GM18520 (cell line): Measurements from ENCODE around the gene ADSS2.
"Not testable (repeated sequence)": the region's sequence is repeated elsewhere in the genome, so short reads cannot be mapped to it uniquely, and the experiment has no call there.

Source experiments
- ATAC-seq: cut with Tn5 transposase; IDR thresholded peaks from one replicate; pipeline ENCODE4 v1.9.1; 2021; ENCODE audit not compliant: unreplicated experiment

ADSS2 gene

DNA sequence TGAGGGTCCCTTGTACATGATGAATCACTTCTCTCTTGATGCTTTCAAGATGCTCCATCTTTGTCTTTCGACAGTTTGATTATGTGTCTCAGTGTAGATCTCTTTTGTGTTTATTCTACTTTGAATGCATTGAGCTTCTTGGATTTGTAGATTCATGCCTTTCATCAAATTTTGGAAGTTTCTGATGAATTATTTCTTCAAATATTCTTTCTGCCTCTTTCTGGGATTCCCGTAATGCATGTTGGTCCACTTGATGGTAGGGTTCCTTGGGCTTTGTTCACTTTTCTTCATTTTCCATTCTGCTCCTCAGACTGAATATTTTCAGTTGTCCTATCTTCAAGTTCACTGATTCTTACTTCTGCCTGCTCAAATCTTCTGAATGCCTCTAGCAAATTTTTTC is 50.7 kb downstream of the ADSS2 start:
- ATAC-seq: no peak

DNA sequence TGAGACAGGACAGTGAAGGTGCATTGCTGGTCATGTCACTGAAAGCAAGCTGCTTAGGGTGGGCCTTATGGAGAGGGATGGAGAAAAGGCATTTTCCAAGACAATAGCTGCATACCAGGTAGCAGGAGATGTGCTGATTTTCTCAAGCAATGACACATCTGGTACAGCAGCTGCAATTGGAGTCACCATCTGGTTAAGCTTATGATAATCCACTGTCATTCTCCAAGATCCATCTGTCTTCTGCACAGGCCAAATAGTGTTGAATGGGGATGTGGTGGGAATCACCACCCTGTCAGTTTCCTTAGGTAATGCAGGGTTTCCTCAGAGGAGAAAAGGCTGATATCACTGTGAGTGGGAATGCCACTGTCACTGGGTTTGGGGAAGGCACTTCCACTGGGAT is 54.6 kb downstream of the ADSS2 start:
- ATAC-seq: no peak

DNA sequence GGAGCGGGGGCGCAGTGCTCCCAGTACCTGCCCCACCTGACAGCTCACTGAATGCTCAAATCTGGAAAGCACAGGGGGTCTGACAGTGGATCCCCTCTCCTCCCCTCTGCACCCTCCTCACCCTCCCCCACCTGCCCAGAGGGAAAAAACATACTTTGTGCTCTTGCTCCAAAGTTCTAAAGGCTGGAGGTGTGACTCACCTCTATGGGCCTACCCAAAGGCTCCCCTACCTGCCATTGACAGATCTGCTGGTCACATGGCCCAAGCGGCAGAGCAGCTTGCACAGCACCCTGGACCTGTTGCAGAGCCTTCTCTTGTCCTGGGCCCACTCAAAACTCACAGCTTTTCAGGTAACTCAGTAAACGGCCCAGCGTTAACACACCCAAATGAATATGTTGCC is 55.7 kb downstream of the ADSS2 start:
- no peak for ATAC-seq

DNA sequence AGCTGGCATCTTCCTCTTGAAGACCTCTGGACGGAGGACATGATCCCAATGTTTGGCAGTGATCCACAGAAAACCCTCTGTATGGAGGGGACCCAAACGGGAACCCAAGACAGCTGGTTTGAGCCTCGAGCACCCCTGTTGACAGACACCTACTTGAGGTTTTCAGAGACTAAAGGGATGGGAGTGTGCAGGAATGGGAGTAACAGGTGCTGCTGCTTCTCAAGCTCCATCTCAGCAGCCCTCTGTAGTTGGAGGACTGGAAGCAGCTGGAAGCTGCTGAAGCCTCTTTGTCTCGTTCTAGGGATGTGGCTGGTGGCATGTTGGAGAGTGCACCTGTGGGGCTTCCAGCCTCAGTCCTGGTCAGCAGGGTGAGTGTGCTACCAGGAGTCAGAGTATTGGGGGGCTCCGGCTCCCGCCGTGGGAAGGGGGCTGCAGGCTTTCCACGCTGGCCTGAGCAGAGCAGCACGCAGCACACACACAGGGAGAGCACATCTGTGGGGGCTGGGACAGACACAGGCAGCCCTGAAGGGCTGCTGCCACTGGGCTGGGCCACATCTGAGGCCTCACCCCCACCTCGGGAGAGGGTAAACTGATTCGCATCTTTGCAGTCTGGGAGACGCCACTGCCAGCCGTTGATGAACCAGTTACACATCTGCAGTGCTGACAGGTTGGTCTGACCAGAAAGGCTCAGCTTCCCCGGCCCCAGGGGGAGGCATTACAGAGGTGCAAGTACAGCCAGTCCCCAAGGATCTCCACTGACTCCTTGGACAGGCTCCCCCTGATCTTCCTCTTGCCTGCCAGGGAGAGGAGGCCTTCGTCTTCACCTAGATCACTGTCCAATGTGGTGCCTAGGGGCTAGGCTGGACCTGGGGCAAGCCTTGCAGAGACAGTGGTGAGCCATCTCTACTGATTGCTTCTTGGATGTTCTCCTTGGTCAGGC is 56.6 kb downstream of the ADSS2 start:
- no peak for ATAC-seq

DNA sequence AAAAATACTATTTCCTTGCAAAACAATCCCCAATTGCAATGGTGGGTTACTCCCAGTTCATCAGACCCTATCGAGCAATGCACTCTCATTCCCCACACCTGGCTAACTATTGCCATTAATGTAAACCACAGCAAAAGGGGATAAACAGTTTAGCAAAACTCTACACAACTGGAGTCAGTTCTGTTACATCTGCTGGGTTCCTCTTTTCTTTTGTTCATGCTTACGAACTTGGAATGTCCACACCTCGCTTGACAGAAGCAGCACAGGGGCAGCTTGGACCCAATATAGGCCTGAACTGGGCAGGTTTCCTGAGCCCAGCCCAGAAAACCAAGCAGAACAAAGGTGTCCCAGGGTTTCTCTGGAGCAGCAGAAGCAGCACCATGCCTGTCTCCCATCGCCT is 57.4 kb downstream of the ADSS2 start:
- no peak for ATAC-seq

DNA sequence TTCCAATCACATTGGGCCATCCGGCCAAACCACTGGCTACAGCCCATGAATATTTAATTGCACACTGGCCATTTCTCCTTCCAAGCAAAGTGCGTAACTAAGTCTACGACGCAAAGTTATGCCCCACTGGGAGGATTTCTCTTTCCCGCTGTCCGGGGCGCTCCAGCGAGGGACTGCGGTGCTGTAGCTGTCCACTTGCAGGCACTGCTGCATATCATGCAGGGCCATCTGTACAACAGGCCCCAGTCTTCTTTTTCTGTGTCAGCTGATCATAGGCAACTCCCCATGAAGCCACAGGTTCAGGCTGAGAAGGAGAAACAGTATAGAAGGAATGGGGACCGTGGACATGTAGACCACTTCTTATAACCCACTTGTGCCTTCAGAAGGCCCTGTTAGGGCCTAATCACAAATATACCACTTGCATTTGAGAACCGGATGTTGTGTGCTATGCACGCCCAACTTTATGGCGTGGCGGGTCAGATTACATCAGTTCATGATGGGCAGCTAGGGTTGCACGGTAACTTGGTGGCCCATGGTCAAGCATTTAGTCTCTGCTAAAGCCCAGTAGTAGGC is 58.0 kb downstream of the ADSS2 start:
- no peak for ATAC-seq

DNA sequence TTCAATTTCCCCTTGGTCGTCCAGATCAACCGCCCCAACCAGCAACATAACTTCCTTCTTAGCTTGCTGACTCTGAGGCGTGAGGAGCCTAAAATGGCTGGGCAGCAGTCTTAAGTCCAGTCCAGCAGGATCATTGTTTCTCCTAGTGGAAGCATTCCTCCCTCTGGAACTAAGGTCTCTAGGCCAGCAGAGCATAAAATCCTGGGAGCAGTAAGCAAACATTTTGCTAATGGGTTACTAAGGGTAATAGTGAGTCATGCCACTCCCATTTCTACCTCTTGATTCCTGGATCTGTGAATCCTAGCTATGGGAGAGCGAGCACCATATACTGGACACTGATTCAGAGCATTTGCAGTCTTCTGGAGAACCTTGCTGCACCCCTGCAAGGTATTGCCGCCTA is 59.9 kb downstream of the ADSS2 start:
- ATAC-seq: no peak

DNA sequence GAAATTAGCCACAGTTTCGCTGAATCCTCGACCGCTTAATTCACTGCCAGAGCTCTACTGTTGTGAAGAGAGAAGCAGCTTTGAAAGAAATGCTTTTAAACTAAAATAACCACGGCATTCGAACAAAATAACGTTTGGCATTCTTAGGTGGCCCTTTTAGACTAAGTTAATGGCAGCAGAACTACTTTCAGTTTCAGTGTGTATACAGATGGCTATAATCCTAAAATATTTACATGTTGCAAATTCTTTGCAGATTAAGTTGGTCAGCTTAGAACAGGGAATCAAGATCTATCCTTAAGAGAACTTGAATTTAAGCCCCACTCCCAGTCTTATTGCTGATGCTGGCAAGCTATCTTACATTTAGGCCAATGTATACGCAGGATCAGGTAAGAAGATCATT is 62.7 kb downstream of the ADSS2 start:
- ATAC-seq: no peak

DNA sequence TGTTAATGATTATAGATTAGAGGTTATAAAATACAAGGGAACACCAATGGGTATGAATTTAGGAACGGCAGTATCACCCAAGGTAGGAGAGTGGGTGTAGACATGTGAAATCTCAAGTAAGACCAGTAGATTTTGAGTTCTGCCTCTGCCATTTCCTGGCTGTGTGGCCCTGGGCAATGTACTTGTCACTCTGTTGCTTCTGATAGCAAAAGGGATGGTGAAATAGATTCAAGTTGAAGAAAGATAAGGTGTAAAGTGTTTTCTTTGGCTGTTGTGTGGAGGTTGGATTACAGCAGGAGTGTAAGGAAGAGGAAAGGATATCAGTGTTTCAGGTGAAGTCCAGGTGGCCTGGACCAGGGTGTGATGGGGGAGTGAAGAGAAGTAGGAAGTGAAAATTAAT is 64.3 kb downstream of the ADSS2 start:
- ATAC-seq: no peak

DNA sequence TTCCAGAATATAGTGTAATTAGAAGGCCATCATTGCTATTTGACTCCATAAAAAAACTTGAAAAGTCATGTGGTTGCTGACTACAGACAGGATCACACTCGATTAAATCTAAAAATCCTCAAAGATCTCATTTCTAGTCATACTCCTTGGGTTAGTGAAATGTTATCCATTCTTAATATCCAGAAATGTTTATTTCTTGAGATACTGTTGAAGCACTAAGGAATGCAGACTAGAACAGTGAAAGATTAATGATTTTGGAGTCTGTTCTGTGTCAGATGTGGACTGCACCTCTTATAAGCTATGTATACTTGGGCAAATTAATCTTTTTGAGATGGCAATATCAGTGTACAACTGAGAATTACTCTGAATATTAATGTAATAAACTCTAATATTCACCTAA is 65.1 kb downstream of the ADSS2 start:
- ATAC-seq: no peak

DNA sequence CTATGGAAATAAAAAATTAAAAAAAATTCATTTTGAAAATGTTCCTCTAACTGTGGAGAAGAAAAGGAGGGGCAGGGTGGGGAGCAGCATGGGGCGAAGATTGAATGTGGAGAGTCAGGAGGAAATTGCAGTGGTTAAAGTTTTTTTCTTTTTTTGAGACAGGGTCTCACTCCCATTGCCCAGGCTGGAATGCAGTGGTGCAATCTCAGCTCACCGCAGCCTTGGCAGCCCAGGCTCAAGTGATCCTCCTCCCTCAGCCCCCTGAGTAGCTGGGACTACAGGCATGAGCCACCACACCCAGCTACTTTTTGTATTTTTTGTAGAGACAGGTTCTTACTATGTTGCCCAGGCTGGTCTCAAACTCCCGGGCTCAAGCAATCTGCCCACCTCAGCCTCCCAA is 67.6 kb downstream of the ADSS2 start:
- no peak for ATAC-seq

DNA sequence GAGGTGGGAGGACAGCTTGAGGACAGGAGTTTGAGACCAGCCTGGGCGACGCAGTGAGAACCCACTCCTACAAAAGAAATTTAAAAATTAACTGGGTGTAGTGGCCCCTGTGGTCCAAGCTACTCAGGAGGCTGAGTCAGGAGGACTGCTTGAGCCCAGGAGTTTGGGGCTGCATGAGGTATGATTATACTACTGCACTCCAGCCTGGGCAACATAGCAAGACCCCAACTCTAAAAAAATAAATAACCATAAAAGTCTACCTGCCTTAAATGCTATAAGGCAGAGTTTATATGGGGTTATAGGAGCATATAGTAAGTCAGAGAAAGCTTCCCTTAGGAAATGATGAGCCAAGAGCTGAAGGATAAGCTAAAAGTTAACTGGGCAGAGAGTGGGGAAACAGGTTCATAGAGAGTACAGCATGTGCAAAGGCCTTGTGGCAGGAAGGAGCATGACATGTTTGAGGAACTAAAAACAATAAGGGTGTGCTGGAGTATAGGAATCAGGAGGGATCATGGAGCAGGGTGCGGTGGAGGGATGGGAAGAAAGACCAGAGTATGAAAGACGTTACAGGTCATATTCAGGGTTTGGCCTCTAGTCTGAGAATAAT is 68.3 kb downstream of the ADSS2 start:
- no peak for ATAC-seq

DNA sequence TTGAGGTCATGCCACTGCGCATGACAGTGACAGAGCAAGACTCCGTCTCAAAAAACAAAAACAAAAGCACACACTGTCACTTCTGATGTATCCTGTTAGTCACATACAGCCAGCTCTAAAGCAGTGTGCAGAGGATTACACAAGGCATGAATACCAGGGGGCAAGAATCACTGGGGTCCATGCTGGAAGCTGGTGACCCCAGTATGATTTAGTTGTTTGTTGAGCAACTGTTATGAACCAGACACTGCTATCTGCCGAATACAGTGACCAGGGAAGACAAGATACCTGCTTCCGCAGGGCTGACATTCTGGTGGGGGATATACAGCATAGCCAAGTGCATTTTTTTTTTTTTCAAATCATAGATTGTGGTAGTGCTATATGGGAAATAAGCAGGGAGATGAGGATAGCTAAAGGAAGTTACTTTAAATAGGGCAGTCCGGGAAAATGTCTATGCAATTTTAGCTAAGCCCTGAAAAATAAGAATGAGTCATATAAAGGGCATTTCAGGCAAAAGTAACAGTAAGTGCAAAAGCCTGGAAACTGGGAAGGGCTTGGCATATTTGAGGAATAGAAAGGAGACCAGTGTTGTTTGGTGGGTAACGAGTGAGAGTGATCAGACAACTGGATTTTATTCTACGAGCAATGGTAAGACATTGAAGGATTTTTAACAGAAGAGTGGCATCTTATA is 69.7 kb downstream of the ADSS2 start:
- no peak for ATAC-seq

DNA sequence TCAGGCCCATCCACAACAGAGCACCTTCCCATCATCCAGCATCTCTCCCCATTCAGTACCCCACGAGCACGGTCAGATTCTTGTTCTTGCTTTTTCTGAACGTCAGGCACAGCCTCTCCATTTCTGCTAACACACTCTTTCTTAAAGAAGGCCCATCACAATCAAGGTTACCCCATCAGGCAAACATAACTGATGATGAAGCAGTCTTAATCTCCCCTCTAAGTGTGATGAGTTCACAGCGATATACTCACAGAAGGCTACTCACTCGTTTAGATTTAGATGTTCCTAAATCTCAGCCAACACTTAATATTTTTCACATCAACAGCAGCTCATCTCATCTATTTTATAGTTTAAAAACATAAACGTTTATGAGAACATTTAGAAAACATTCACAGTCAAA is 75.6 kb downstream of the ADSS2 start:
- no peak for ATAC-seq

DNA sequence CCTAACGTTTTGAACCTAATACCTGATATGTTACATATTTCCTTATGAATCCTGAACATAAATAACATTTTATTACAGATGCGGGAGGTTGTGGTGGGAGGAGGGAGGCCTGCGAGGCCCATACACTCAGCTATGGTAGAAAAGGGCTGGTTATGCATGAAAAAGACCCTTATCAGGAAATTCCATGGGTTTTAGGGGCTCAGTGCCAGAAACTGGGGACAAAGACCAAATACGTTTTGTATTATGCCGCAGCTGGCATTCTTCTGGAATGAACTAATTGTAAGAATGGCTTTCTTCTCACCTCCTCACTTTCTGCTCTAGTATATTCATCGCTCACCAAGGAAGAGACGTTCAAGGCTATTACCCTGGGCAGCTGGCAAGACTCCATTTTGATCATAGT is 76.7 kb downstream of the ADSS2 start:
- ATAC-seq: no peak

DNA sequence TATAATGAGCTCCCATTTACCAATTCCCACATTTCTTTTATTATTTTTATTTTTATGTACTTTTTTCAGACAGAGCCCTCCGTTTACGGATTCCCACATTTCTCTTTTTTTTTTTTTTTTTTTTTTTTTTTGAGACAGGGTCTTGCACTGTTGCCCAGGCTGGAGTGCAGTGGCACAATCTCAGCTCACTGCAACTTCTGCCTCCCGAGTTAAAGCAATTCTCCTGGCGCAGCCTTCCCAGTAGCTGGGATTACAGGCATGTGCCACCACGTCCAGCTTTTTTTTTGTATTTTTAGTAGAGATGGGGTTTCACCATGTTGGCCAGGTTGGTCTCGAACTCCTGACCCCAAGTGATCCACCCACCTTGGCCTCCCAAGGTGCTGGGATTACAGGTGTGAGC is 77.2 kb downstream of the ADSS2 start:
- ATAC-seq: not testable (repeated sequence)

DNA sequence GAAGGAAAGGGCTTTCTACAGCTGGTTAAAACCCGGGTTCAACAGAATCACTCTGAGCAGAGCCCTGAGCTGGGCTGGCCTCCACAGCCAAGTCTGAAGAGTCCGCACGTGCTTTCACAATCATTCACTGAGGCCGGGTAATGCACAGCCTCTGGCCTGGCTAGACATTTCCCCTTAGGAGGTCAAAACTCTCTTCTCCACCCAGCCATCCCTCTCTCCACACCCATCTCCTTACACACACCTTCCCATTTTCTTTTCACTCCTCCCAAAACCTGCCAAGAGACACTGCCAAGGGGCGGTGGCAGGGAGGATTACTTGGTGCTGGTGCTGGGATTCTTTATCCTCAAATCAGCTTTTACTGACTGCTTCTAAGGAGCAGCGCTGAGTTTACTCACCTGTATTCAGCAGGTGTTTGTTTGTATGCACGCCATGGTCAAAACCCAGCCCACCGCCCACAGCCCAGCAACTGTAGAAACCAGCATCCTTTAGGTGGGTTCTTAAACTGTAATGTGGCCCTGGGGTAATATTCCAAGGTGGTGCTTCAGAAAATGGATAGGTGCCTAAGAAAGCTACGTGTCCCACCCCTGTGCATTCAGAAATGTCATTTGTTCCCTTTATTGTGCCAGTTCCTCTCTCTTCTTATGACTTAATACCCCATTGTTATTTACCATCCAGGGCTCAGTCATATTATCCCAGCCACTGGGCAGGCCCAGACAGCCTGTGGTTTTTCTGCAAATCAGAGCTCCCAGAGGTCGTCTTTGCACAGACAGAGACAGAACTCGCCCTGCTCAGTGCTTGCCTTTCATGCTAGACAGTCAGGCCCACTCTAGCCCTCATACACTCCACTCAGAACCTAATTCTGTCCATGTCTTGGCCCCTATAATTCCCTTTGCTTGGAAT is 80.2 kb downstream of the ADSS2 start:
- peak; percentile 85 for ATAC-seq

DNA sequence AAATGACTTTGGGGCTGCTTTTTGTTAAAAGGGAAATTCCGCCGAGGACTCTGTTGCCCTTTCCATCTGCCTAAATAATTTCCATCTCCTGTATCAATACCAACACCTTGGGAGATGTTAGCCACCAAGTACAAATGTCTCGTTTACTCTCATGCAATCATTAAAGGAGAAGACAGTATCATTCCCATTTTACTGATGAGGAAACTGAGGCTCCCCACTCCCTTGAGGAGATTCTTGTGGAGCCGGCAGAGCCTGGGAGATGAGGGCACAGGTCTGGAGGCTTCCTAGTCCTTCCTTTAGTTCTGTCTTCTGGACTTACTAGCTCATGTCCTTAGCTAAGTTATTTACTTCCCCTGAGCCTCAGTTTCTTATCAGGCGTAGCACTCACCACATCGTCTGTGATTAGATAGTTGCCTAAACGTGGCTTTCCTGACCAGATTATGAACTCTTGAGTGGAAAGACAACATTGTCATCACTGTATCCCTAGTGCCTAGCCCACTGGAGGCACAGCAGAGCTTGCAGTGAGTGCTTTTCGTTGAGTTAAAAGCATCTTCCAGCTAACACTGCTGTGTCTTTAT is 81.6 kb downstream of the ADSS2 start:
- ATAC-seq: no peak

DNA sequence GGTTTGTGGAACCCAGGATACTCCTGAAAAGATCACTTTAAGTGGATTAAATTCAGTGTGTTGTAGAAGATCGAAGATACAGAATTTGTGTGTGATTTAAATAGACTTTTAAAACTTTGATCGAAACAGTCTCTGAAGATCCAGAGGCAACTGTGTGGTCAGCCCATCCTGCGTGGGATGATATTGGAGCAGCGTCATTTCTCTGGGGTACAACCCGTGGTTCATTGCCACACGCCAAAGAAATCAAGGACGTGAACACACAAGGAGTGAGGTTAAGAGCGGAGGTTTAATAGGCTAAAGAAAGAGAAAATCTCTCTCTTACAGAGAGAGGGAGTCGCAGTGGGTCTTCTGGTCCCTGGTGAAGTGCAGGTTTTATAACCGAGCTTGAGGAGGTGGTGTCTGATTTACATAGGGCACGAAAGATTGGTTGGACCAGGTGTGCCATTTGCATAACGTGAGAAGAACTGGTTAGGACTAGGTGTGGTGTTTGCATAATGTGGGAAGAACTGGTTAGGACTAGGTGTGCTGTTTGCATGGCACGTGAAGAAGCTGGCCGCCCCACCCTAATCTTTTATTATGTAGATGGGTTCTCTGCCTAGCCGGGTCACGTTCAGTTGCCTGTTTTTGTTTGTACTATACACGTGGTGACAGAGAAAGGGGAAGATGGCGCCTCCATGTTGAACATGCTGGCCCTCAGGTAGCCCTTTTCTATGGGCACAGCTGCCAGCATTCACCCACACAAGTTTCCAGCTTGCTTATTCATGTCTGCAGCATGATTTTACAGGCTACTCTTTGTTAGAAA is 82.3 kb downstream of the ADSS2 start:
- ATAC-seq: no peak

DNA sequence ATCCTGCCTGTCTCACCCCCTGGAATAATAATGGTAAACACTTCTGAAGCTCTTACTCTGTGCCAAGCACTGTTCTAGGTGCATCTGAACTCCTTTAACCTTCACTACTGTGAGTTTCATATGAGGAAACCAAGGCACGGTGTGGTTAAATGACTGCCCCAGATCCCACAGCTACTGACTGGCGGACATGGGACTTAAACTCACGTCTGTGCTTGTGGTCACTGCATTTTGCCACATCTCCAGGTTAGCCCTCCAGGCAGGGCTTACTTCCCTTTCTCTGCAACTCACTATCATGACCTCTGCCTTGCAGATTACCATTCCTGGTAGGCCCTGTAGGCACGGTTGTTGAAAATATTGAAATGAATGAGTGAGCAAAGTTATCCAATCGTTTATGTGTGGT is 83.4 kb downstream of the ADSS2 start:
- no peak for ATAC-seq
